GM12865 (cell line): Measurements from ENCODE around the gene ZNF543.

Experiments
- DNase-seq: peaks from one replicate; pipeline ENCODE4 v3.0.0; 2010; ENCODE audit warnings: low read depth
- H3K4me3 ChIP-seq: 2 replicates; pipeline ENCODE4 v1.5.1; 2011; ENCODE audit warnings: mild to moderate bottlenecking, low read depth, low read length, control low read depth
- TF ChIP-seq, protein P1 (sequence below): IDR thresholded peaks from 2 replicates; pipeline ENCODE4 v1.5.1; 2011; ENCODE audit warnings: low read length, control low read depth, low read depth, inconsistent platforms; ENCODE audit not compliant: insufficient read depth; ENCODE audit errors: missing control alignments

The ZNF543 gene

GRCh38 chr19:57317503-57317902 is 2.8 kb upstream of the ZNF543 start:
- no peak for DNase-seq
- H3K4me3 ChIP-seq: no peak overlapping the region
- TF ChIP-seq, protein P1, sequence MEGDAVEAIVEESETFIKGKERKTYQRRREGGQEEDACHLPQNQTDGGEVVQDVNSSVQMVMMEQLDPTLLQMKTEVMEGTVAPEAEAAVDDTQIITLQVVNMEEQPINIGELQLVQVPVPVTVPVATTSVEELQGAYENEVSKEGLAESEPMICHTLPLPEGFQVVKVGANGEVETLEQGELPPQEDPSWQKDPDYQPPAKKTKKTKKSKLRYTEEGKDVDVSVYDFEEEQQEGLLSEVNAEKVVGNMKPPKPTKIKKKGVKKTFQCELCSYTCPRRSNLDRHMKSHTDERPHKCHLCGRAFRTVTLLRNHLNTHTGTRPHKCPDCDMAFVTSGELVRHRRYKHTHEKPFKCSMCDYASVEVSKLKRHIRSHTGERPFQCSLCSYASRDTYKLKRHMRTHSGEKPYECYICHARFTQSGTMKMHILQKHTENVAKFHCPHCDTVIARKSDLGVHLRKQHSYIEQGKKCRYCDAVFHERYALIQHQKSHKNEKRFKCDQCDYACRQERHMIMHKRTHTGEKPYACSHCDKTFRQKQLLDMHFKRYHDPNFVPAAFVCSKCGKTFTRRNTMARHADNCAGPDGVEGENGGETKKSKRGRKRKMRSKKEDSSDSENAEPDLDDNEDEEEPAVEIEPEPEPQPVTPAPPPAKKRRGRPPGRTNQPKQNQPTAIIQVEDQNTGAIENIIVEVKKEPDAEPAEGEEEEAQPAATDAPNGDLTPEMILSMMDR: no peak

DNA sequence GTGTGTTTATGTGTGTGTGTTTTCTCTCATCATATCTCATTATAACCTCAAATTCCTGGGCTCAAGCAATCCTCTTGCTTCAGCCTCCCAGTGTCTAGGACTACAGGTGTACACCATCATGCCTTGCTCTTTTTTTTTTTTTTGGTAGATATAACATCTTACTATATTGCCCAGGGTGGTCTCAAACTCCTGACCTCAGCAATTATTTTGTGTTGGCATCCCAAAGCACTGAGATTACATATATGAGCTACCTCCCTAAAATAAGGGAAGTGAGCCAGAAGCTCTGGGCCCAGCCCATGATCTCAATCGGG is 448 bp upstream of the ZNF543 start:
- DNase-seq: no peak
- TF ChIP-seq, protein P1: no peak
- H3K4me3 ChIP-seq: peak overlapping the region; percentile 81

DNA sequence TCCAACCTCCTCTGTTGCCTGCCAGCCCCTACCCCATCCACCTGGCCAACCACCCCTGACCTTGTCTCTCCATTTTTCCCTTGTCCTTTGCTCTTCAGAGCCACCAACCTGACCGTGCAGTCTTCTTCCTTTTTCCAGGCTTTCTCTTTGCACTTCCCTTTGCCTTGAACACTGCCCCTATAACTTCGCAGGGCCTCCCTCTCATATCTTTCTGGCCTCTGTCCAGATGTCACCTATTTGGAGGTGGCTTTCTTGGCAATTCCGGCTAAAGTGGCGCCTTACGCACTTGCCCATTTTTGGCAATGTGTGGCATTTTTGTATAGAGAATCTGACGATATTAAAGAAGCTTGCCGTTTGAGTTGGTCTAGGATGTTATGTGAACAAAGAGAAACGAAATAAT is 844 bp downstream of the ZNF543 start:
- peak overlapping the region; percentile 81 for H3K4me3 ChIP-seq
- DNase-seq: no peak
- TF ChIP-seq, protein P1: no peak

- peak overlapping the region; percentile 81 for H3K4me3 ChIP-seq
- no peak for DNase-seq
- TF ChIP-seq, protein P1: no peak
Measured at GRCh38 chr19:57321751-57322150, 1.5 kb downstream of the ZNF543 start.

- no peak for DNase-seq
Measured at GRCh38 chr19:57324992-57325391, 4.7 kb downstream of the ZNF543 start.

DNA sequence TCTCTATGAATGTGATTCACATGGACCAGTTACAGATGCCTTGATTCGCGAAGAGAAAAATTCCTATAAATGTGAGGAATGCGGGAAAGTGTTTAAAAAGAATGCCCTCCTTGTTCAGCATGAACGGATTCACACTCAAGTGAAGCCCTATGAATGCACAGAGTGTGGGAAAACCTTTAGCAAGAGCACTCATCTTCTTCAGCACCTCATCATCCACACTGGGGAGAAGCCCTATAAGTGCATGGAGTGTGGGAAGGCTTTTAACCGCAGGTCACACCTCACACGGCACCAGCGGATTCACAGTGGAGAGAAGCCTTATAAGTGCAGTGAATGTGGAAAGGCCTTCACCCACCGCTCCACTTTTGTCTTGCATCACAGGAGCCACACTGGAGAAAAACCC is 7.7 kb downstream of the ZNF543 start:
- TF ChIP-seq, protein P1: no peak
- H3K4me3 ChIP-seq: no peak overlapping the region
- no peak for DNase-seq

More at GRCh38 chr19:57324992-57325391, 4.7 kb downstream of the ZNF543 start:
- no peak overlapping the region for H3K4me3 ChIP-seq
- TF ChIP-seq, protein P1: no peak

DNA sequence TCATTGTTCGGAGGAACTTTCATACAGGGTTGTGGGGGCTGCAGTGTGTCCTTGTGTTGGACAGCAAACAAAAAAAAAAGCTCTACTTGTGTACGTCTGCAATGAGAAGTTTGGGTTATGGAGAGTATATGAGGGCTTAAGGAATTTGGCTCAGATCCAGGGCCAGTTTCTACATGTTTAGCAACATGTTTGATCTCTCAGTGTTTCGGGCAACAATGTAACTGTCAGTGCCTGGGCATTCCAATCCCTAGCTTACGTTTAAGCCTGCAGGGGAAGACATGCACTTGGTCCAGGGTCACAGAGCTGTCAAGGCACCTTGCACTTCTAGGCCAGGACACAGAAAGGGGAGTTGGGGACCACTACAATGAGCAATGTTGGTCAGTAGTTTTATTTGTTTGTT is 13.9 kb downstream of the ZNF543 start:
- DNase-seq: no peak
- no peak overlapping the region for H3K4me3 ChIP-seq
- TF ChIP-seq, protein P1: no peak
